HG03095 (cell line): ENCODE data around the gene SYT1.

Source experiments
- ATAC-seq: cut with Tn5 transposase; IDR thresholded peaks from one replicate; pipeline ENCODE4 v1.9.1; 2021; ENCODE audit warnings: moderate library complexity; ENCODE audit not compliant: unreplicated experiment

Gene SYT1

GRCh38 chr12:79125358-79125757 lies 260.8 kb downstream of the SYT1 start:
- ATAC-seq, result no peak

GRCh38 chr12:79127271-79127751 lies 262.7 kb downstream of the SYT1 start:
- ATAC-seq, result peak; percentile 91

GRCh38 chr12:79128956-79129355 lies 264.4 kb downstream of the SYT1 start:
- no peak for ATAC-seq

- no peak for ATAC-seq
These were observed 274.3 kb downstream of the SYT1 start for GRCh38 chr12:79138872-79139271.

GRCh38 chr12:79140711-79141110 lies 276.1 kb downstream of the SYT1 start:
- ATAC-seq, result no peak

- ATAC-seq, result no peak
These were observed 277.2 kb downstream of the SYT1 start for GRCh38 chr12:79141776-79142175.

GRCh38 chr12:79143803-79144202 lies 279.2 kb downstream of the SYT1 start:
- ATAC-seq, result no peak

- ATAC-seq, result no peak
These were observed 287.4 kb downstream of the SYT1 start for GRCh38 chr12:79151956-79152355.

GRCh38 chr12:79155683-79156082 lies 291.1 kb downstream of the SYT1 start:
- ATAC-seq, result no peak

GRCh38 chr12:79156846-79157463 lies 292.4 kb downstream of the SYT1 start:
- no peak for ATAC-seq

GRCh38 chr12:79161249-79161934 lies 296.8 kb downstream of the SYT1 start:
- ATAC-seq, result no peak

- ATAC-seq, result no peak
These were observed 297.7 kb downstream of the SYT1 start for GRCh38 chr12:79162147-79162772.

GRCh38 chr12:79162948-79163347 lies 298.4 kb downstream of the SYT1 start:
- no peak for ATAC-seq

- ATAC-seq, result no peak
These were observed 300.3 kb downstream of the SYT1 start for GRCh38 chr12:79164890-79165289.

GRCh38 chr12:79168687-79169086 lies 304.1 kb downstream of the SYT1 start:
- no peak for ATAC-seq

- ATAC-seq, result no peak
These were observed 310.1 kb downstream of the SYT1 start for GRCh38 chr12:79174626-79175025.

- ATAC-seq, result no peak
These were observed 318.4 kb downstream of the SYT1 start for GRCh38 chr12:79183003-79183402.

- ATAC-seq, result no peak
These were observed 319.4 kb downstream of the SYT1 start for GRCh38 chr12:79183926-79184325.

GRCh38 chr12:79186506-79186905 lies 321.9 kb downstream of the SYT1 start:
- ATAC-seq, result no peak

- no peak for ATAC-seq
These were observed 322.5 kb downstream of the SYT1 start for GRCh38 chr12:79187032-79187431.

- no peak for ATAC-seq
These were observed 326.8 kb downstream of the SYT1 start for GRCh38 chr12:79191391-79191790.

- ATAC-seq, result no peak
These were observed 330.0 kb downstream of the SYT1 start for GRCh38 chr12:79194595-79194994.
